ENCODE results near the gene OOSP1.

DNA sequence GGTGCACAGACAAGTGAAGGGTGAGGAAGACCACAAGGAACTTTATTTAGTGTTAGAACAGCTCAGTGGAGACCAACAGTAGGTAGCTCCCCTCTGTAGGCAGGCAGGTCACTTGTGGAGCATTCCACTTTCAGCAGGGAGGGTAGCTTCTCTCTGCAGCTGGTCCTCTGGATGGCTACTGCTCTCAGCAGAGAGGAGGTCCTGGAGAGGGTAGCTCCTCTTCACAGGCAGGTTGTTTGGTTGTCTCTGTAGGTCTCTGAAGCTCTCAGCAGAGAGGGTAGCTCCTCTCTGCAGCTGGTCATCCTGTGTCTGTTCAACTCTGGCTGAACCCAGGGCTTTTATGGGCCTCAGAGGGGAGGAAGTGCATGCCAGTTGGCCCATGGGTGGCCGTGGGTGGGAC is 6.5 kb upstream of the OOSP1 start:
- TF ChIP-seq, protein P1, sequence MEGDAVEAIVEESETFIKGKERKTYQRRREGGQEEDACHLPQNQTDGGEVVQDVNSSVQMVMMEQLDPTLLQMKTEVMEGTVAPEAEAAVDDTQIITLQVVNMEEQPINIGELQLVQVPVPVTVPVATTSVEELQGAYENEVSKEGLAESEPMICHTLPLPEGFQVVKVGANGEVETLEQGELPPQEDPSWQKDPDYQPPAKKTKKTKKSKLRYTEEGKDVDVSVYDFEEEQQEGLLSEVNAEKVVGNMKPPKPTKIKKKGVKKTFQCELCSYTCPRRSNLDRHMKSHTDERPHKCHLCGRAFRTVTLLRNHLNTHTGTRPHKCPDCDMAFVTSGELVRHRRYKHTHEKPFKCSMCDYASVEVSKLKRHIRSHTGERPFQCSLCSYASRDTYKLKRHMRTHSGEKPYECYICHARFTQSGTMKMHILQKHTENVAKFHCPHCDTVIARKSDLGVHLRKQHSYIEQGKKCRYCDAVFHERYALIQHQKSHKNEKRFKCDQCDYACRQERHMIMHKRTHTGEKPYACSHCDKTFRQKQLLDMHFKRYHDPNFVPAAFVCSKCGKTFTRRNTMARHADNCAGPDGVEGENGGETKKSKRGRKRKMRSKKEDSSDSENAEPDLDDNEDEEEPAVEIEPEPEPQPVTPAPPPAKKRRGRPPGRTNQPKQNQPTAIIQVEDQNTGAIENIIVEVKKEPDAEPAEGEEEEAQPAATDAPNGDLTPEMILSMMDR (optimal IDR thresholded peaks at IDR 0.05 in 1 of 3, IDR thresholded peaks at IDR 0.05 in 1 of 3, conservative IDR thresholded peaks at IDR 0.05 in 1 of 3; ENCODE audit: extremely low read depth in 1 of 3, insufficient read depth in 2 of 3, low read length in 3 of 3): no peak
- TF ChIP-seq EZH2 (IDR thresholded peaks at IDR 0.05; ENCODE audit: low read length): no peak

Data from keratinocyte (primary cell).